Putamen (tissue), 1 donor: ENCODE results near the gene LAMA5.
A peak's percentile ranks its signal among the peaks of the same experiment; 100 is the strongest.

Experiments used
- DNase-seq: peaks from one replicate; pipeline ENCODE4 v3.0.0-alpha.2; 2016; ENCODE audit warnings: low spot score

LAMA5 gene, protein sequence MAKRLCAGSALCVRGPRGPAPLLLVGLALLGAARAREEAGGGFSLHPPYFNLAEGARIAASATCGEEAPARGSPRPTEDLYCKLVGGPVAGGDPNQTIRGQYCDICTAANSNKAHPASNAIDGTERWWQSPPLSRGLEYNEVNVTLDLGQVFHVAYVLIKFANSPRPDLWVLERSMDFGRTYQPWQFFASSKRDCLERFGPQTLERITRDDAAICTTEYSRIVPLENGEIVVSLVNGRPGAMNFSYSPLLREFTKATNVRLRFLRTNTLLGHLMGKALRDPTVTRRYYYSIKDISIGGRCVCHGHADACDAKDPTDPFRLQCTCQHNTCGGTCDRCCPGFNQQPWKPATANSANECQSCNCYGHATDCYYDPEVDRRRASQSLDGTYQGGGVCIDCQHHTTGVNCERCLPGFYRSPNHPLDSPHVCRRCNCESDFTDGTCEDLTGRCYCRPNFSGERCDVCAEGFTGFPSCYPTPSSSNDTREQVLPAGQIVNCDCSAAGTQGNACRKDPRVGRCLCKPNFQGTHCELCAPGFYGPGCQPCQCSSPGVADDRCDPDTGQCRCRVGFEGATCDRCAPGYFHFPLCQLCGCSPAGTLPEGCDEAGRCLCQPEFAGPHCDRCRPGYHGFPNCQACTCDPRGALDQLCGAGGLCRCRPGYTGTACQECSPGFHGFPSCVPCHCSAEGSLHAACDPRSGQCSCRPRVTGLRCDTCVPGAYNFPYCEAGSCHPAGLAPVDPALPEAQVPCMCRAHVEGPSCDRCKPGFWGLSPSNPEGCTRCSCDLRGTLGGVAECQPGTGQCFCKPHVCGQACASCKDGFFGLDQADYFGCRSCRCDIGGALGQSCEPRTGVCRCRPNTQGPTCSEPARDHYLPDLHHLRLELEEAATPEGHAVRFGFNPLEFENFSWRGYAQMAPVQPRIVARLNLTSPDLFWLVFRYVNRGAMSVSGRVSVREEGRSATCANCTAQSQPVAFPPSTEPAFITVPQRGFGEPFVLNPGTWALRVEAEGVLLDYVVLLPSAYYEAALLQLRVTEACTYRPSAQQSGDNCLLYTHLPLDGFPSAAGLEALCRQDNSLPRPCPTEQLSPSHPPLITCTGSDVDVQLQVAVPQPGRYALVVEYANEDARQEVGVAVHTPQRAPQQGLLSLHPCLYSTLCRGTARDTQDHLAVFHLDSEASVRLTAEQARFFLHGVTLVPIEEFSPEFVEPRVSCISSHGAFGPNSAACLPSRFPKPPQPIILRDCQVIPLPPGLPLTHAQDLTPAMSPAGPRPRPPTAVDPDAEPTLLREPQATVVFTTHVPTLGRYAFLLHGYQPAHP (N-terminal part only)

DNA sequence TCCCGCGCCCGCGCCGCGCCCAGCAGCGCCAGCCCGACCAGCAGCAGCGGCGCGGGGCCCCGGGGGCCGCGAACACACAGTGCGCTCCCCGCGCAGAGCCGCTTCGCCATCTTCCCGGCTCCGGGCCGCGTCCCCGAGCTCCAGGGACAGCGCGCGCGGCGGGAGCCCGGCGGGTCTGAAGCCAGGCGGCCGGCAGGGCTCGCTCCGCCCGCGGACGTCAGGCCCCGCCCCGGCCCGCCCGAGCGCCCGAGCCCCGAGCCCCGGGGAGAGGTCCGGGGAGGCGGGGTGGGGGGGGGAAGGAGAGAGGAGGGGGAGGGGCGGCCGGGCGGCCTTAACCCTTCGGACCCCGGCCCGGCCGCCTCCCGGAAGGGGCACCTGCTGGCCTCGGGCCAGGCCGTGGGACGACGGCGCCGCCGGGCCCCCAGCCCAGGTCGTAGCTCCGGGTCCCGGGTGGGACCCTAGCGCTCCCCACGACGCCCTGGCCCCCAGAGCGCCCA, at the start of gene LAMA5:
TSS of gene LAMA5 (minus strand) at position 177 of the 497 bp plus-strand sequence. CDS start at position 110, 67 bp downstream.
- no peak for DNase-seq

DNA sequence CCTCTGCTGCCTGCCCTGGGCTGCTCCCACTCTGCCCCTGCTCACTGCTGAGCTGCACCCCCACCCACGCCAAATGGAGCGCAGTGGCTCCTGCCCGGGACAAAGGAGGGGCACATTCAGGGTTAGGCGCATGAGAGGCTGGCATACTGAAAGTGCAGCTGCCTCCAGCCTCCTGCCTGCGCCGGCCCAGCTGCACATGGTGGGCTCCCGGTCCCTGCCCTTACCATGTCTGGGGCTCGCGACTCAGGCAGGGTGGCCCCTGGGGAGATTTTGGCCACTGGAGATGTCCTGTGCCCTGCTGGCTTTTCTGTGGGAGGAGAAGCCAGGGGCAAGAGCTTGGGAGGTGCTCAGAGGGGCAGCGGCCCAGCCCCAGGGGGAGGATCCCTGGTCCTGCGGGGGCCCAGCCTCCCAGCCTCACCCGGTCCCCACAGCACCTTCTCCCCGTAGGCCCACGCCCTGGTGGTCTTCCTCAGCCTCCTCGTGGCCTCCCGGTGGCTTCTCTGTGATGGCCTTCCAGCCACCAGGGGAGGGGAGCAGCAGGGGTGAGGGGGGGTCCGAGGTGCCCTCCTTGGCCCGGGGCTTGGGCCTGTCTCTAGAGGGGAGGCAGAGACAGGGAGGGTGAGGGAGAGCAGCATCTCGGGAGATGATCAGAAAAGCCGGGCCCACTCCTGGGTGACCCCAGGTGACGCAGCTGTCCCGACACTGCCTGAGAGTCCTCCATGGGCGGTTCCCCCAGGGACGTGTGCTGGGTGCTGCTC, 48.4 kb upstream of the LAMA5 start:
- DNase-seq = no peak

DNA sequence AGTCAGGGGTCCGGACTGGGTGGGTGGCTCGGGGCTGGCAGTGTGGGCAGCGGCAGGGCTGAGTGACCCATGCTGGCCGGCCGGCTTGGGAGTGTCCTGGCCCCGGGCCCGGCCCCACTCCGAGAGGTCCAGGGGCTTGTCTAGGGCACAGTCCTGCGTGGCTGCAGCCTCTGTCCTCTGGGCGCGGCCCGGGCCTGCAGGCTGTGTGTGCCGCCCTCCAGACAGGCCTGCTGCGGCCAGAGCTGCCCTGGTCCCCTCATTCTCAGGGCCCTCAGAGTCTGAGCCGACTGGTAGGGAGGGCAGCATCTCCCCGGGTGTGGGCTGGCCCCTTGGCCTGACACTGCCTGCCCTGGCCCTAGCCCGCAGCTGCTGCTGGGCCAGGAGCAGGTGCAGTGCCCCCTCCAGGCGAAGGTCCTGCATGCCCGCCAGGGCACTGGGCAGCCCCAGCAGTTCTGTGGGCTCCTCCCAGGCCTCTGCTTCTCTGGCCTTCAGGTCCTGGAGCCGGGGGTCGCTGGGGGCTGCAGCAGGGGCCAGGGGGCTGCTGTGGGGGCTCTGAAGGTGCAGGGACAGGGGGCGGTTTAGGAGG, 46.9 kb upstream of the LAMA5 start:
- no peak for DNase-seq

DNA sequence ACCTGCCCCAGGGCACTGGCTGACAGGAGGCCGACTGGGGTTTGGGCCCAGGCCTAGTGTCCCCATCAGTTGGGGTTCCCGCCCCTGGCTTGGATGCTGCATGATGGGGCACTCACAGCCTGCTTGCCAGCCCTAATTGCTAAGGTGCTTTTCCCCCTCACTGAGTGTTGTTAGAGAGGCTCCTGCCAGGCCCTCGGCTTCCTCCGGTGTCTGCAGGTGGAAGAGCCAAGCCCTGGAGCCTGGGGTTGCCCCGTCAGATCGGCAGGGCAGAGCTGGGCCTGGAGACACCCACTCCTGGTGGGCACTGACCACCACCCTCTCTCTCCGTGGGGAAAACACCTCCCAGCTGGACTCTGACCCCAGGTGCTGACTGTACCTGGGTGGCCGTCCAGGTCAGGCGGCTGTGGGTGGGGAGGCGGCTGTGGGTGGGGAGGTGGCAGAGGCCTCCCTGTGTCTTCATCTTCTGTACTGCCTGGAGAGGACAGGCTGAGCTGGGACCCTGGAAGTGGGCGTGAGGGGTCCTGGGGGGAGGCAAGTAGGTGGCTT, 46.0 kb upstream of the LAMA5 start:
- DNase-seq = no peak

DNA sequence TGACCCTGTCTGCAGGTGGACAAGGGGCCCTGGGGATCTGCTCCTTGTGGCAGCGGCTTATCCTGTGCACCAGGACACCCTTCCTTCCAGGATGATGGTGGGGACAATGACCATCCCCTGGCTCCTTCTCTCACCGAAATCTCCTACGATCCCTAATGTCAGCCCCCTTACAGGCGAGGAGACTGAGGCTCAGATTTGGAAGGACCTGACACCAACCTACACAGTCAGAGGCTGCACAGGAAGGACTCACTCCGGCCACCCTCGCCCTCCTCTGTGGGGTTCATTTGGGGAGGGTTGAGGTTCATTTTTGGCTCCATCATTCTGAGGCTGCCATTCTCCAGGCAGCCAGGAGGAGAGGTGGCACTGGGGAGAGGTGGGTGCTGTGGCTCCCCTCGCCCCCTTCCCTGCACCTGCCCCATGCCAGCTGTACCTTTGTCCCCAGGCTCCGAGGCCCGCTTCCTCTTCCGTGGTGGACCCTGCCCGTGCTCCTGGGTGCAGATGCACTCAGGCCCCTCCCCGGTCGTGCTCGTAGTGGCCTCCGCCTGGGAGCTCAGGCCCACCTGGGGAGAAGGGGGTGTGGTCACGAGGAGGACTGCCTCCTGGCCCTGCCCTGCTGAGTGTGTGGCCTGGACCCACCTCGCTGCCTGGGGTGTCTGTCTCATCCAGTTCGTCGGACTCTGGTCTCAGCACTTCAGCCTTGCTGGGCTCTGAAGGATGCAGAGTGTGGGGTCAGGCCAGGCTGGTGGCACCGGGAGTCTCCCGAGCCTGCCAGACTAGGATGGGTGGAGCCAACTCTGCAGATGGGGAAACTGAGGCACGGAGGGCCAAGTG, 45.3 kb upstream of the LAMA5 start:
- DNase-seq = no peak

DNA sequence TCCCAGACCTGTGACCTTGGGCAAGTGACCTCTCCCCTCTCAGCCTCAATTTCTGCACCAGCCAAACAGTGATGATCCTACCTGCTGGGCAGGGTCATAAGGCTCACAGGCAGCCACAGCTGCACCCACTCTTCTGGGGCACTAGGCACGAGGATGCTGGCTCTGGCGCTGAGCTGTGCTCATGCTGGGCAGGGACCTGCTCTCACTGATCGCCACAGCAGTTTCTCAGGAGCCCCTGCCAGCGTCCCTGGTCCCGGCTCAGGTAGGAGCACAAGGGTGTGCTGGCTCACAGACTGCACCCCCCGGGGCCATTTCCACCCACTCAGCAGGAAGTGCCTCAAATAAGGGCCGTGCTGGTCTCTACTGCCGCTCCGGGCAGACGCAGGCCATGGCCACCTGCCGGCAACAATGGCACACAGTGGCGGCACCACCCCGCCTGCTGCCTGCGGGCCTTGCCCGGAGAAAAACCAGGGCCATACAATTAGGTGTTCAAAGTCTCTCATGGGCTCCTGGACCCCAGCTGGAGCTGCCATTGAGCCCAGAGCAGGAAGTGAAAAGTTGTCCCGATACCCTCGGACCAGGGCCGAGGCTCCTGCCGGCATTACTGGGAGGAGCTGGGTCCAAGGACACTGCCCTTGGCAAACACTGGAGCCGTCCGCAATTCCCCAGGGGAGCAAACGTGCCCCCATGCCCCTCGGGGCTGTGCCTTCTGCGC, 44.5 kb upstream of the LAMA5 start:
- DNase-seq = no peak

DNA sequence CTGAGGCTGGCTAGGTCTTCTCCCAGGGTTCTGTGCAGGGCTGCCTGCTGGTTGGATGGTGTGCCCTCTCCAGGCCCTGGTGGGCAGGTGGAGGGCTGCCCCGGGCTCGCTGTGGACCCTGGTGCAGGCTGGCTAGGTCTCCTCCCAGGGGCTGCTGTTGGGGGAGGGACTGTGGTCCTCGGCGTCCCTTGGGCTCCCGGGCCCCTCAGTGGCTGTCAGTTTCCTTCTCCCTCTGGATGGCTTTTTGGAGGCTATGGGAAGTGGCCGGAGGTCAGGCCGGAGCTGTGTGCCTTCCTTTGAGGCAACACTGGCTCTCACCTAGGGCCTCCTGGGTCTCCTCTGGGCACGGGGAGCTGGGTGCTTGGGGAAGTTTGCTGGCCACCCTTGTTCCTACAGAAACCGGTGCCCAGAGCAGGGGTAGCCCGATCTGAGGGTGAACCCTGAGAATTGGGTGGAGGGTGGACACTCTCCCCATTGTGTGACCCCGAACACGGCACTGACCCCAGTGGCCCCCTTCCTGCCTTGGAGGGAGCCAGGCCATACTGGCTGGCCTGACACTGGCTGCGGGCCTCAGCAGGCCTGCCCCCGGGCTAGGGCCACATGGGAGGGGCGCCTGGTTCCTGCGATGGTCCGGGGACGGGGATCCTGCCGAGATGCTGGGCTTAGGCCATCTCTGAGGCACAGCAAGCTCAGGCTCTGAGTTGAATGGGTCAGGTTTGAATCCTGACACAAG, 43.8 kb upstream of the LAMA5 start:
- DNase-seq = no peak

DNA sequence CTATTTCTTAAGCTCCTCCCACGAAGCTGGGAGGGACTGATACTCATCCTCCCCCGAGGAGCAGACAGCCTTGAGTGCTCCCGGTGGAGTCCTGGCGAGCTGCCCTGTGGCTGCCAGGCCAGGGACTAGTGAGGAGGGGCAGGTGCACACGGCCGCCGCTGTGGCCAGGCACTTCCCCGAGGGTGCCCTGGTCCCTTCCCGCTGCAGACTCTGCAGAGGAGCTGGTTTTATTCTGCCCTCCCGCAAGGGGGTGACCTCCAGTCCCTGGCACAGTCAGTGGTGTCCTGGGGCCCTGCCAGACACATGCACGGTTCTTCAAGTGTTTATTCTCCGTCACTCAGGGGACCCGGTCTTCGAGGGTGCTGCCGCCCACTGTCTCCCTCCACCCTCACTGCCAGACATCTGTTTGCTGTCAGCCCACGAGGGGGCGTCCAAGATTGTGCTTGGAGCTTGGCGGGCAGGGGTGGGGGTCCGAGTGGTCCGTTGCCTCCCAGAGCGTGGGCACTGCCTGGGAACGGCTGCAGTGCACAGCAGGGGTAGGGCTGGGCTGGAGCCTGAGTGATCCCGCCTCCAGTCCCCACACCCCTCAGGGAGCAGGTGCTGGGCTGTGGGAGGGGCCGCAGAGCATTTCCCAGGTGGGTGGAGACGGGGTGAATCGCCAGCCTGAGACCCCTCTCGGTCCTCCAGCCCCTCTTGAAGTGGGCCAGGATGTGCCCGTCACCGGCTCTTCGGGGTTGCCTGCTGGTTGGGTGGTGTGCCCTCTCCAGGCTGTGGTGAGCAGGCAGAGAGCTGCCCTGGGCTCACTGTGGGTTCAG, 43.0 kb upstream of the LAMA5 start:
- no peak for DNase-seq

DNA sequence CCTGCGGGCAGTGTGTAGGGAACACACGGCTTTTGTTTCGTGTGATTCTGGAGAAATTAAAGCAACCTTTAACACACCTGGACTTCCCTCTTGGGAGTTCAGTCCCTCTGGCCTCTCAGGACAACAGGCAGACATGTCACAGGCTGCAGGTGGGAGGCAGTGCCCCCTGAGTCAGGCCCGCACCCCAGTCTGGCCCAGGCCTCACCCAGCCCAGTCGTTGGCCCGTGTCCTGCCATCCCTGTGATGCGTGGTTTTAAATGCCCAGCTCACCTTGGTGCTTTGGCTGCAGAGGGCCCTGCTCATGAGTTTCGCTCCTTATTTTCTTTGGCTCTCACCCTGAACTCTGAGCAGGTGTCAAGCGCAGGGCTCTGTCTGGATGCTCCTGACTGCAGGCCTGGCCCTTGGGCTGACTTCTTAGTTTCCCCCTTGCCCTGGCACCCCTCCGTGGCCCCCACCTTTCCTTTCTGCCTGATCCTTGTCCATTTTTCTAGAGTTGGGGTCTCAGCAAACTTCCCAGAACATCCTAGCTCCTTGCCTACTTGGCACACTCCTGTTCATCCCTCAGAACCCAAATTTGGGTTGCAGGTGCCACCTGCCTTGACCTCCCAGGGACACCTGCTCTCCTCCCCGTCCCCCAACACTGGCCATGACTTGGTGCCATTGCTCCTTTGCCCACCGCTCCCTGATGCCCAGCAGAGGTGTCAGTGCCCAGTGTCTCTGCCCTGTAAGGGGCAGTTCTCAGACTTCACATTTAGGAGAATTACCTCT, 42.2 kb upstream of the LAMA5 start:
- DNase-seq = no peak

DNA sequence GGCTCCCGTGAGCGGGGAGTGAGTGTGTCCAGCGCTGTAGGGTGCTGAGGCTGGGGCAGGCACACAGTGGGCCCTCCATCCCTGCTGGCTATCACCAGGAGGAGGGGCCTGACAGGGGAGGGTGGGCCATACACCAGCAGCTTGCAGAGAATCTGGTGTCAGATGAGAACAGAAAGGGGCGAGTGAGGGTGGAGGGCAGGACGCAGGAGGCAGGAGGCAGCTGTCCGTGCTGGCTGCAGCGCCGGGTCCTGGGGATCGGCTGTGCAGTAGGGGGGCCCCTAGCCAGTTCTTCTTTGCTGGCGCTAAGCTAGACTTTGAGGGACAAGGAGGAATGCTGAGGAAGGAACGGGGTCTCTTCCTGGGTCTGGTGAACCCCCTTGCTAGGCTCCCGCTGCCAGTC, 41.5 kb upstream of the LAMA5 start:
- DNase-seq = no peak

DNA sequence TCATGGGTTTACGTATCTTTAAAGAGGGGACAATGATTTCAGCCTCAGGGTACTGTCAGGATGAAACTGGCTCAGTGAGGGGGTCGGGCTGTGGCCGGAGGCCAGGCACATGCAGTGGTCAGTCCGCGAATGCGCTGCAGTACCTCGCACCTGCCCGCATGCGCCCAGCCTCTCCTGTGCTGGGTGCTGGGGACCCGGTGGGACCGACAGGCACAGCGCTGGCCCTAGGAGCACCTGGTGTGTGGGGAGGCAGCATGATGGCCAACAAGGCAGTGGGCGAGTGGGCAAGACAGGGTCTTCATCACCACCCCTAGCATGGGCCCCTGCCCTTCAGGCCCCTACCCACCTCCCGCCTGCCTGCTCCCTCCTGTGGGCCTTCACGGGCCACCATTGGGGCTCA, 40.9 kb upstream of the LAMA5 start:
- DNase-seq = no peak

DNA sequence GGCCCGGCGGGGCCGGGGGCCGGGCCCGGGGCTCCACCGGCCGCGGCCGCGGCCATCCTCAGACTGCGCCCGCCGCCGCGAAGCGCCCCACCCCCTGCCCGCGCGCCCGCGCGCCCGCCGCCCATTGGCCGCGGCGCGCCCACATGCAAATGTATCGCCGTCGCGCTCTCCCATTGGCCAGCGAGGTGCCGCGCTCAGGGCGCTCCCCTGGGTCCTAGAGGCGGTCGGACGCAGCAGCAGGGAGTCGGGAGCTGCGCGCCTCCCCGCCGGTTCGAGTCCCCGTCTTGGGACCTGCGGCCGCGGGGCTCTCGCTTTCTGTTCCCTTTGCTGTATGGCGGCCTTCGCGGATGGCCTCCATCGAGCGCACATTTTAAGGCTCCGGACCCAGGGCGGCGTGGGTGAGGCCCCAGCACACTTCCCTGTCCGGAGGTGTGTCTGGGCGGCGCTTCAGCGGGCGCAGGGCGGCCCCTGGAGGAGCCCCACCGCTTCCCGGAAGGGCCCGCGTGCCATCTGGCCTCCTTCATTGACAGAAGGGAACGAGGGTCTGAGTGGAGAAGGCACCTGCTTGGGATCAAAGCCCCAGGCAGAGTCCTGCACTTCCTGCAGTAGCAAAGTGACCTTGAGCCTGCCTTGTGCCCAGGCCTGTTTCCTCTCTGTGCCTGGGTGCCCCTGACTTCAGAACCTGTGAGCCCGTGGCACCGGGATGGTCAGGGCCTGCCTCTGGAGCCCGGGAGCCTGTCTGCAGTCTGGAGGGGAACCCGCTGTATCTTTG, 40.3 kb upstream of the LAMA5 start, which contains the start of gene CABLES2:
TSS of gene CABLES2 (minus strand) at position 65 of the 772 bp plus-strand sequence. CDS start at position 56, 9 bp downstream.
- DNase-seq = peak; percentile 93

DNA sequence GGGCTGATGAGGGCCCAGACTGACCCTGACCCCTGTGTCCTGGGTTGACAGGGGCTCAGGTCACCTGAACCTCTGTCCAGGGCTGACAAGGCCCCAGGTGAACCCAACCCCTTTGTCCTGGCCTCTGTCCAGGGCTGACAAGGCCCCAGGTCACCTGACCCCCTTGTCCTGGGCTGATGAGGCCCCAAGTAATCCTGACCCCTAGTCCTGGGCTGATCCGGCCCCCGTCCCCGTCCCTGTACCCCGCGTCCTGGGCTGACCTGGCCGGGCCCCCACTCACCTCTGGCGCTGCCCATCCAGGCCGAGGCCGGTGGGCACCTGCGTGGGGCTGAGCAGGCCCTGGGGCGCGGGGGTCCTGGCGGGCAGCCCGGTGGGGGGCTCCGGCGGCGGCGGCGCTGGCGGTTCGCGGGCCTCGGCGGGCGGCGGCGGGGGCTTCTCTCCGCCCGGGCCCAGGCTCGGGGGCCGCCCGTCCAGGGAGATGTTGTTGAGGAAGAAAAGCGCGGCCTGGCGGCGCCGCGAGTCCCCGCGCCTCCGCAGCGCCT, 39.6 kb upstream of the LAMA5 start:
- DNase-seq = no peak

DNA sequence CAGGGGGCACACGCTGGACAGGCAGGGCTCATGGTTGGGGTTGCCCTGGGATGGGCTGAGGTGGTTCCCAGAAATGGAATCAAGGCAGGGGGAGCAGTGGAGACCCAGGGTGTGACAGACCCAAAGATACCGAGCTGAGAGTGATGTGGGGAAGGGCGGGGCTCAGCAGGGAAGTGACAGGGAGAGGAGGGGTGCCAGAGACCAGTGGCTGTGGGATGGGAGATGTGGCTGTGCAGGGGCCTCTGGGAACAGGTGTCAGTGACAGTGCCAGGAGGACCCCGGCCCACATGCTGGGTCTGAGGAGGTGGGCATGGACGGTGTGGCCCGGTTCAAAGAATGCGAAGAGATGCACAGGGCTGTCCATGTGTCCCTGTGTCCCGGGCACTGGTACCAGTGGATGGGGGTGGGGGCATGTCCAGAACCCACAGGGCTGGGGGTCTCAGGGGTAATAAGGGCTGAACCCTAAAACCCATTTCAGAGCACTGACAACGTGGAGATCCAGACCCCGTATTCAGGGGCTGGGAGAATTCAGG, 38.9 kb upstream of the LAMA5 start:
- DNase-seq = no peak
